SU-DHL-6 (cell line): ENCODE measurements around the gene FBN1.

Source experiments
- CTCF ChIP-seq: fragments of 200-600 bp; sonication (generic); IDR thresholded peaks from one replicate; pipeline ENCODE4 v1.5.1; 2017; ENCODE audit warnings: antibody characterized with exemption, mild to moderate bottlenecking, low read length, moderate library complexity; ENCODE audit not compliant: insufficient read depth, poor library complexity, severe bottlenecking
- EZH2phosphoT487 ChIP-seq: fragments of 200-600 bp; sonication (generic), shearing (Covaris generic); conservative IDR thresholded peaks from 2 replicates; pipeline ENCODE4 v1.6.1; 2018; ENCODE audit warnings: mild to moderate bottlenecking, antibody characterized with exemption, low read length, moderate library complexity, mixed read lengths

GRCh38 chr15:48623456-48623855 lies 22.1 kb downstream of the FBN1 start:
- TF ChIP-seq CTCF (no peak), EZH2phosphoT487 (no peak)
